ENCODE measurements around the gene NTRK2. TPM values are rescaled to one million over a fixed set of nuclear protein-coding genes. Genes with fewer than 3 reads are reported as not detected.

Gene NTRK2
- total RNA-seq, 1 experiment from 2014 or later = not detected

GRCh38 chr9:84867186-84867585 lies 197.7 kb downstream of the NTRK2 start:
- DNase-seq = no peak
- Histone ChIP-seq H3K9me2 (ENCODE audit: insufficient read depth) (no peaks in the 10 kb centered on the region), H3K9me3 (ENCODE audit: insufficient read depth, low read depth) (no peaks in the 10 kb centered on the region), H3K36me3 (ENCODE audit: low read depth) (no peaks in the 10 kb centered on the region), H3F3A (ENCODE audit: insufficient read depth, low read depth) (no peaks in the 10 kb centered on the region), H3K79me2 (ENCODE audit: low read depth) (no peaks in the 10 kb centered on the region), H4K20me1 (ENCODE audit: insufficient read depth) (no peaks in the 10 kb centered on the region), H3K4me1 (replicated peaks; ENCODE audit: insufficient read depth) (no peaks in the 10 kb centered on the region), H3K27me3 (ENCODE audit: insufficient read depth, low read depth) (no peaks in the 10 kb centered on the region), H3K27ac (no peak overlapping the region), H2AFZ (no peak overlapping the region), H3K4me3 (no peak overlapping the region), H3K4me2 (no peak overlapping the region)
- POLR2A ChIA-PET (ENCODE audit: unreplicated experiment) = no interaction called here
- CTCF ChIA-PET = no interaction called here
- no TSS peak for BruUV-seq (replicated peaks)
- intact Hi-C loops (cut with micrococcal nuclease; ENCODE audit: unreplicated experiment) = no loop called here
- no peak for TF ChIP-seq CTCF (conservative IDR thresholded peaks at IDR 0.05)
- no peak for TF ChIP-seq EZH2 (IDR thresholded peaks at IDR 0.05; ENCODE audit: low read depth)

- intact Hi-C loops (cut with micrococcal nuclease; ENCODE audit: unreplicated experiment) = no loop called here
- Histone ChIP-seq H3K4me1 (replicated peaks; ENCODE audit: insufficient read depth) (no peaks in the 10 kb centered on the region), H3K9me3 (ENCODE audit: insufficient read depth, low read depth) (no peaks in the 10 kb centered on the region), H4K20me1 (ENCODE audit: insufficient read depth) (no peaks in the 10 kb centered on the region), H3K36me3 (ENCODE audit: low read depth) (no peaks in the 10 kb centered on the region), H3K9me2 (ENCODE audit: insufficient read depth) (no peaks in the 10 kb centered on the region), H3F3A (ENCODE audit: insufficient read depth, low read depth) (no peaks in the 10 kb centered on the region), H3K27ac (no peak overlapping the region), H3K4me2 (no peak overlapping the region), H3K27me3 (ENCODE audit: insufficient read depth, low read depth) (no peaks in the 10 kb centered on the region), H3K79me2 (ENCODE audit: low read depth) (no peaks in the 10 kb centered on the region), H3K4me3 (no peak overlapping the region), H2AFZ (no peak overlapping the region)
- CTCF ChIA-PET = no interaction called here
- no peak for DNase-seq
- TF ChIP-seq CTCF (conservative IDR thresholded peaks at IDR 0.05) (no peak), EZH2 (IDR thresholded peaks at IDR 0.05; ENCODE audit: low read depth) (no peak)
- POLR2A ChIA-PET (ENCODE audit: unreplicated experiment) = no interaction called here
- BruUV-seq (replicated peaks) = no TSS peak
These were observed 199.6 kb downstream of the NTRK2 start for GRCh38 chr9:84869091-84869490.

GRCh38 chr9:84871983-84872382 lies 202.5 kb downstream of the NTRK2 start:
- Histone ChIP-seq H3K4me3 (no peak overlapping the region), H2AFZ (no peak overlapping the region), H3K27me3 (ENCODE audit: insufficient read depth, low read depth) (no peaks in the 10 kb centered on the region), H3K9me2 (ENCODE audit: insufficient read depth) (no peaks in the 10 kb centered on the region), H3K36me3 (ENCODE audit: low read depth) (no peaks in the 10 kb centered on the region), H3K9me3 (ENCODE audit: insufficient read depth, low read depth) (no peaks in the 10 kb centered on the region), H4K20me1 (ENCODE audit: insufficient read depth) (no peaks in the 10 kb centered on the region), H3K4me1 (replicated peaks; ENCODE audit: insufficient read depth) (no peaks in the 10 kb centered on the region), H3F3A (ENCODE audit: insufficient read depth, low read depth) (no peaks in the 10 kb centered on the region), H3K4me2 (no peak overlapping the region), H3K27ac (no peak overlapping the region), H3K79me2 (ENCODE audit: low read depth) (no peaks in the 10 kb centered on the region)
- POLR2A ChIA-PET (ENCODE audit: unreplicated experiment) = no interaction called here
- intact Hi-C loops (cut with micrococcal nuclease; ENCODE audit: unreplicated experiment) = no loop called here
- CTCF ChIA-PET = no interaction called here
- BruUV-seq (replicated peaks) = no TSS peak
- TF ChIP-seq EZH2 (IDR thresholded peaks at IDR 0.05; ENCODE audit: low read depth) (no peak), CTCF (conservative IDR thresholded peaks at IDR 0.05) (no peak)
- DNase-seq = no peak
